IPS DF 6.9 (cell line): ENCODE results near the gene SELENOH.
"Not testable (repeated sequence)": the region's sequence is repeated elsewhere in the genome, so short reads cannot be mapped to it uniquely, and the experiment has no call there.

ENCODE experiments used
- DNase-seq: peaks from one replicate; pipeline ENCODE4 v3.0.0-alpha.2; 2013; ENCODE audit warnings: low read depth, low spot score
- H3K27ac ChIP-seq: one replicate; pipeline ENCODE4 v1.5.1; 2013; ENCODE audit warnings: low read length, control low read depth
- H3K27me3 ChIP-seq: 2 replicates; pipeline ENCODE4 v1.6.1; 2013; ENCODE audit warnings: mild to moderate bottlenecking, low read length; ENCODE audit not compliant: control insufficient read depth, insufficient read depth
- H3K36me3 ChIP-seq: 2 replicates; pipeline ENCODE4 v1.6.1; 2013; ENCODE audit warnings: low read length; ENCODE audit not compliant: control insufficient read depth, insufficient read depth
- H3K4me1 ChIP-seq: 2 replicates; pipeline ENCODE4 v1.6.1; 2013; ENCODE audit warnings: low read length; ENCODE audit not compliant: control insufficient read depth, insufficient read depth
- H3K4me3 ChIP-seq: 2 replicates; pipeline ENCODE4 v1.5.1; 2013; ENCODE audit warnings: mild to moderate bottlenecking, low read length
- H3K9me3 ChIP-seq: 2 replicates; pipeline ENCODE4 v1.6.1; 2013; ENCODE audit warnings: low read length, inconsistent platforms; ENCODE audit not compliant: control insufficient read depth, insufficient read depth
- WGBS: extraction: QIAGEN DNeasy Blood & Tissue Kit; methylation state at CpG from one replicate; pipeline ENCODE4 v1.1.7; 2013; ENCODE audit warnings: mixed read lengths, missing lambda C conversion rate; ENCODE audit not compliant: insufficient read length, insufficient coverage; 5-methylcytosine and 5-hydroxymethylcytosine counted together

SELENOH gene

GRCh38 chr11:57712256-57713150 lies 28.8 kb upstream of the SELENOH start, which contains the start of gene TMX2:
TMX2 (plus strand) TSS chr11:57712593; CDS start chr11:57712619, 26 bp downstream.
- peak; percentile 93 for DNase-seq
- Histone ChIP-seq H3K36me3 (no peaks in the 10 kb centered on the region), H3K4me1 (no peaks in the 10 kb centered on the region), H3K27ac (no peak within 1 kb of the TSS), H3K27me3 (no peaks in the 10 kb centered on the region), H3K9me3 (no peaks in the 10 kb centered on the region), H3K4me3 (peak within 1 kb of the TSS; percentile 85)
- WGBS: no CpG with 5 or more reads among the region's 53 CpGs

- no peaks in the 10 kb centered on the region for H3K9me3 ChIP-seq
- WGBS: no CpG with 5 or more reads among the region's 2 CpGs
- H3K4me1 ChIP-seq: no peaks in the 10 kb centered on the region
- H3K27ac ChIP-seq: no peak overlapping the region
- DNase-seq: no peak
- no peak overlapping the region for H3K4me3 ChIP-seq
- 0 out of 2 replicates have a peak, but pooled peaks cover 2% of the 10 kb centered on the region for H3K36me3 ChIP-seq
- H3K27me3 ChIP-seq: no peaks in the 10 kb centered on the region
Measured at GRCh38 chr11:57713835-57714234, 27.5 kb upstream of the SELENOH start.

- H3K27me3 ChIP-seq, H3K27ac ChIP-seq, H3K36me3 ChIP-seq, DNase-seq, H3K9me3 ChIP-seq, H3K4me3 ChIP-seq, H3K4me1 ChIP-seq: not testable (repeated sequence)
- no CpG with 5 or more reads among the region's 34 CpGs for WGBS
Measured at GRCh38 chr11:57716726-57717125, 24.6 kb upstream of the SELENOH start.

- Histone ChIP-seq H3K27ac (no peak overlapping the region), H3K9me3 (no peaks in the 10 kb centered on the region), H3K4me3 (no peak overlapping the region), H3K36me3 (no peaks in the 10 kb centered on the region), H3K4me1 (peaks cover 2% of the 10 kb centered on the region; the same call in 1 of the 2 replicates), H3K27me3 (no peaks in the 10 kb centered on the region)
- DNase-seq: no peak
- no CpG with 5 or more reads among the region's 2 CpGs for WGBS
Measured at GRCh38 chr11:57727185-57727584, 14.1 kb upstream of the SELENOH start.

- H3K4me3 ChIP-seq: no peak overlapping the region
- no peaks in the 10 kb centered on the region for H3K36me3 ChIP-seq
- DNase-seq: no peak
- no peaks in the 10 kb centered on the region for H3K27me3 ChIP-seq
- WGBS: no CpG with 5 or more reads among the region's 7 CpGs
- no peaks in the 10 kb centered on the region for H3K9me3 ChIP-seq
- H3K4me1 ChIP-seq: peaks cover 2% of the 10 kb centered on the region; the same call in 1 of the 2 replicates
- H3K27ac ChIP-seq: no peak overlapping the region
Measured at GRCh38 chr11:57728829-57729228, 12.5 kb upstream of the SELENOH start.

GRCh38 chr11:57729479-57729878 lies 11.8 kb upstream of the SELENOH start:
- Histone ChIP-seq H3K36me3 (no peaks in the 10 kb centered on the region), H3K4me1 (peaks cover 2% of the 10 kb centered on the region; the same call in 1 of the 2 replicates), H3K4me3 (no peak overlapping the region), H3K27ac (no peak overlapping the region), H3K9me3 (no peaks in the 10 kb centered on the region), H3K27me3 (no peaks in the 10 kb centered on the region)
- no CpG with 5 or more reads among the region's 7 CpGs for WGBS
- no peak for DNase-seq

- Histone ChIP-seq H3K9me3 (no peaks in the 10 kb centered on the region), H3K4me3 (no peak overlapping the region), H3K4me1 (peaks cover 2% of the 10 kb centered on the region; the same call in 1 of the 2 replicates), H3K27me3 (no peaks in the 10 kb centered on the region), H3K27ac (no peak overlapping the region), H3K36me3 (no peaks in the 10 kb centered on the region; the same call in 1 of the 2 replicates)
- DNase-seq: no peak
- WGBS: no CpG with 5 or more reads among the region's 1 CpG
Measured at GRCh38 chr11:57732661-57733060, 8.6 kb upstream of the SELENOH start.

- no peaks in the 10 kb centered on the region for H3K27me3 ChIP-seq
- no peaks in the 10 kb centered on the region; the same call in 1 of the 2 replicates for H3K4me1 ChIP-seq
- H3K9me3 ChIP-seq: no peaks in the 10 kb centered on the region
- WGBS: no CpG with 5 or more reads among the region's 3 CpGs
- no peaks in the 10 kb centered on the region; the same call in 1 of the 2 replicates for H3K36me3 ChIP-seq
- no peak for DNase-seq
- H3K4me3 ChIP-seq: no peak overlapping the region
- no peak overlapping the region for H3K27ac ChIP-seq
Measured at GRCh38 chr11:57735619-57736298, 5.5 kb upstream of the SELENOH start.

GRCh38 chr11:57742087-57742452 lies 779 bp downstream of the SELENOH start:
- H3K36me3 ChIP-seq: peaks cover 10% of the 10 kb centered on the region; the same call in 1 of the 2 replicates
- H3K9me3 ChIP-seq: no peaks in the 10 kb centered on the region
- H3K4me1 ChIP-seq: peaks cover 2% of the 10 kb centered on the region; the same call in 1 of the 2 replicates
- no peak for DNase-seq
- H3K27me3 ChIP-seq: no peaks in the 10 kb centered on the region
- H3K27ac ChIP-seq: no peak overlapping the region
- peak overlapping the region; percentile 73 for H3K4me3 ChIP-seq
- no CpG with 5 or more reads among the region's 10 CpGs for WGBS

GRCh38 chr11:57744357-57744756 lies 3.1 kb downstream of the SELENOH start:
- H3K27ac ChIP-seq: no peak overlapping the region
- H3K4me1 ChIP-seq: peaks cover 2% of the 10 kb centered on the region; the same call in 1 of the 2 replicates
- H3K9me3 ChIP-seq: no peaks in the 10 kb centered on the region
- no peak for DNase-seq
- H3K36me3 ChIP-seq: peaks cover 10% of the 10 kb centered on the region; the same call in 1 of the 2 replicates
- H3K27me3 ChIP-seq: no peaks in the 10 kb centered on the region
- no peak overlapping the region for H3K4me3 ChIP-seq
- WGBS: no CpG with 5 or more reads among the region's 2 CpGs
